GM06990 (cell line): ENCODE data around the gene NLRP6.
A peak's percentile ranks its signal among the peaks of the same experiment; 100 is the strongest.
"Not testable (repeated sequence)": the region's sequence is repeated elsewhere in the genome, so short reads cannot be mapped to it uniquely, and the experiment has no call there.

Experiments used
- DNase-seq: peaks from one replicate; pipeline ENCODE4 v3.0.0-alpha.2; 2011; ENCODE audit not compliant: insufficient read length; ENCODE audit errors: extremely low read depth
- H3K27me3 ChIP-seq: replicated peaks from 2 replicates; pipeline ENCODE4 v1.6.0; 2011; ENCODE audit warnings: low read length; ENCODE audit not compliant: control insufficient read depth, insufficient read depth
- H3K36me3 ChIP-seq: 2 replicates; pipeline ENCODE4 v1.5.1; 2011; ENCODE audit warnings: low read length; ENCODE audit not compliant: control insufficient read depth, insufficient read depth
- H3K4me3 ChIP-seq: replicated peaks from 2 replicates; pipeline ENCODE4 v1.5.1; 2011; ENCODE audit warnings: low read depth, mild to moderate bottlenecking, control low read depth, low read length
- TF ChIP-seq, protein P1 (sequence below): IDR thresholded peaks from 2 replicates; pipeline ENCODE4 v1.5.1; 2011; ENCODE audit warnings: low read length, control low read depth, mild to moderate bottlenecking, inconsistent platforms; ENCODE audit not compliant: insufficient read depth, poor library complexity, severe bottlenecking

The NLRP6 gene

DNA sequence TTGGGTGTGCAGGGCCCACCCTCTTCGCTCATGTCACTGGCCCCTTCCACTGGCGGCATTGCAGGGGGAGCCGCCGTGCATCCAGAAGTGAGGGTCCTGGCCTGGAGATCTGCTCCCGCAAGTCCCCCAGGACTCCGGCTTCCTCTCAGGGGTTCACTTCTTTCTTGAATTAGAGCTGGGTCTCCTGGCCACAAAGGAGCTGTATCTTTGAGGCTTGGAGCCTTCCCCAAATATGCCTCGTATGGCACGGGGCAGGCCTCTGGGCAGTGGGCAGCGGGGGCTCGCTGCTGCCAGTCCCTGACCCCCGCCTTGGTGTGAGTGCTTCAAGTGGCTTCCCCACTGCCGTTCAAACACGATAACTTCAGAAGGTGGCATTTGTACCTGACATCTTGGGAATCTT is 49.8 kb downstream of the NLRP6 start:
- H3K27me3 ChIP-seq: no peaks in the 10 kb centered on the region
- DNase-seq: no peak
- TF ChIP-seq, protein P1, sequence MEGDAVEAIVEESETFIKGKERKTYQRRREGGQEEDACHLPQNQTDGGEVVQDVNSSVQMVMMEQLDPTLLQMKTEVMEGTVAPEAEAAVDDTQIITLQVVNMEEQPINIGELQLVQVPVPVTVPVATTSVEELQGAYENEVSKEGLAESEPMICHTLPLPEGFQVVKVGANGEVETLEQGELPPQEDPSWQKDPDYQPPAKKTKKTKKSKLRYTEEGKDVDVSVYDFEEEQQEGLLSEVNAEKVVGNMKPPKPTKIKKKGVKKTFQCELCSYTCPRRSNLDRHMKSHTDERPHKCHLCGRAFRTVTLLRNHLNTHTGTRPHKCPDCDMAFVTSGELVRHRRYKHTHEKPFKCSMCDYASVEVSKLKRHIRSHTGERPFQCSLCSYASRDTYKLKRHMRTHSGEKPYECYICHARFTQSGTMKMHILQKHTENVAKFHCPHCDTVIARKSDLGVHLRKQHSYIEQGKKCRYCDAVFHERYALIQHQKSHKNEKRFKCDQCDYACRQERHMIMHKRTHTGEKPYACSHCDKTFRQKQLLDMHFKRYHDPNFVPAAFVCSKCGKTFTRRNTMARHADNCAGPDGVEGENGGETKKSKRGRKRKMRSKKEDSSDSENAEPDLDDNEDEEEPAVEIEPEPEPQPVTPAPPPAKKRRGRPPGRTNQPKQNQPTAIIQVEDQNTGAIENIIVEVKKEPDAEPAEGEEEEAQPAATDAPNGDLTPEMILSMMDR: no peak
- no peaks in the 10 kb centered on the region for H3K36me3 ChIP-seq
- no peak overlapping the region for H3K4me3 ChIP-seq

DNA sequence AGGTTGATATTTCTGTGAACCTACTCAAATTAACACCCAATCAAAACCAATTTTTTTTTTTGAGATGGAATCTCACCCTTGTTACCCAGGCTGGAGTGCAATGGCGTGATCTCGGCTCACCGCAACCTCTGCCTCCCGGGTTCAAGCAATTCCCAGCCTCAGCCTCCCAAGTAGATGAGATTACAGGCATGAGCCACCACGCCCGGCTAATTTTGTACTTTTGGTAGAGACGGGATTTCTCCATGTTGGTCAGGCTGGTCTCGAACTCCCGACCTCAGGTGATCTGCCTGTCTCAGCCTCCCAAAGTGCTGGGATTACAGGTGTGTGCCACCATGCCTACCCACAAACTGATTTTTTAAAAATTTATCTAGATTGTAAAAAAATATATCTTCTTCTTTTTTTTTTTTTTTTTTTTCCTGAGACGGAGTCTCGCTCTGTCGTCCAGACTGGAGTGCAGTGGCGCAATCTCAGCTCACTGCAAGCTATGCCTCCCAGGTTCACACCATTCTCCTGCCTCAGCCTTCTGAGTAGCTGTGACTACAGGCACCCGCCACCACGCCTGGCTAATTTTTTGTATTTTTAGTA is 50.4 kb downstream of the NLRP6 start:
- DNase-seq, H3K4me3 ChIP-seq, H3K36me3 ChIP-seq, H3K27me3 ChIP-seq: not testable (repeated sequence)

DNA sequence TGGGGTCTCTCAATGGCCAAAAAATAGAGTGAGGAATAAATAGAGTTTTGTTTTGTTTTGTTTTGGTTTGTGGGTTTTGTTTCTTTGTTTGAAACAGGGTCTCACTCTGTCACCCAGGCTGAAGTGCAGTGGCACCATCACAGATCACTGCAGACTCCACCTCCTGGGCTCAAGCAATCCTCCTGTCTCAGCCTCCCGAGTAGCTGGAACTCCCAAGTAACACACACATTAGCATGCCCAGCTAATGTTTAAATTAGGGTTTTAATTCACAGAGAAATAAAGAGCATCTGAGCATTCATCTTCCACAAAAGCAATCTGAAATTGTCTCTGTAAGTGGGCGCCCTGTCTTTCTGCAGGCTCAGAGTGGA is 51.7 kb downstream of the NLRP6 start:
- no peak for DNase-seq
- Histone ChIP-seq H3K36me3 (no peaks in the 10 kb centered on the region), H3K4me3 (no peak overlapping the region), H3K27me3 (no peaks in the 10 kb centered on the region)
- TF ChIP-seq, protein P1: no peak

DNA sequence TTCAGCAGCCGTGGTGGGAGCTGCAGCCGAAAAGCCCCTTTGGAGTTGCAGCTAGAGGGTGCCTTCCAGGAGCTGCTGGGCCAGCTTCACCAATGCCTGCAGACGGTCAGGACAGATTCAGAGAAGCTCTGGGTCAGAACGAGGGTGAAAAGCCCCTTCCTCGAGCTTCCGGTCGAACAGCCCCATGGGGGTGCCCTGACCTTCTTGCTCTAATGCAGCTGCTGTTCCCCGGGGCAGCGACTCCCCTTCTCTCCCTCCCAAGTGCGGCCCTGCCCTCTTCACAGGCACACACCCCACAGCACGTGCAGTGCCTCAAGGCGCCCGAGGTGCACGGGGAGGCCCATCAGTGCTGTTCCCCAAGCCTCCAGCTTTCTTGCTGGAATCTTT is 52.1 kb downstream of the NLRP6 start:
- TF ChIP-seq, protein P1: no peak
- H3K4me3 ChIP-seq: no peak overlapping the region
- no peaks in the 10 kb centered on the region for H3K36me3 ChIP-seq
- H3K27me3 ChIP-seq: no peaks in the 10 kb centered on the region
- peak; percentile 57 for DNase-seq

DNA sequence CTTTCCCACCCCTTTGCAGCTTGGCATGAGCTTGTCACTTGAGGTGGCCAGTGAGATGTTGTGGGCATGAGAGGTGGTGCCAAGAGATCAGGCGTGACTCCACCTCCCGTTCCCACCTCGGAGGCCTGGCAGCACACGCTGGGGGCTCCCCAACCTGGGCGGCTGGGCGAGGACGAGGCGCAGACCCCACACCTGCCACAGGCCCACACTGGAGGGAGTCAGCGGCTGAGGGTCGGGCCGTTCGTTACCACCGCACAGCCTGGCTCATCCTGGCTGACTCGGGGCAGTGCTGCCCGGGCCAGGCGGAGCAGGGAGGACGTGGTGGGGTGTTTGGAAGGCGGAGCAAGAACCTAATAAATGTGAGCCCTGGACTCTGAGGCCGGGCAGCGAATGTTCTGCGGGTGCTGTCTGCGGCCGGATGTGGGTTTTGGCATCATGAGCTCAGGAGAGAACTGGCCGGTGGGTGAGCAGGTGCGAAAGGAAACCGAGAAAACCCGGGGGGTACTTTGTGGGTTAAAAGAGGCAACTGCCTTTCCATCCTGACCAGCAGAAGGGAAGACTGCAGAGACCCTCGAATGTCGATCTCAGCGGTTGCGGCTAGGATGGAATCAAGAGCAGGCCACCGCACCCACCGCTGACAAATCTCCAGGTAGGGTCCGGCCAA is 52.6 kb downstream of the NLRP6 start:
- DNase-seq: peak; percentile 81
- Histone ChIP-seq H3K27me3 (no peaks in the 10 kb centered on the region), H3K4me3 (no peak overlapping the region), H3K36me3 (no peaks in the 10 kb centered on the region)
- TF ChIP-seq, protein P1: no peak

DNA sequence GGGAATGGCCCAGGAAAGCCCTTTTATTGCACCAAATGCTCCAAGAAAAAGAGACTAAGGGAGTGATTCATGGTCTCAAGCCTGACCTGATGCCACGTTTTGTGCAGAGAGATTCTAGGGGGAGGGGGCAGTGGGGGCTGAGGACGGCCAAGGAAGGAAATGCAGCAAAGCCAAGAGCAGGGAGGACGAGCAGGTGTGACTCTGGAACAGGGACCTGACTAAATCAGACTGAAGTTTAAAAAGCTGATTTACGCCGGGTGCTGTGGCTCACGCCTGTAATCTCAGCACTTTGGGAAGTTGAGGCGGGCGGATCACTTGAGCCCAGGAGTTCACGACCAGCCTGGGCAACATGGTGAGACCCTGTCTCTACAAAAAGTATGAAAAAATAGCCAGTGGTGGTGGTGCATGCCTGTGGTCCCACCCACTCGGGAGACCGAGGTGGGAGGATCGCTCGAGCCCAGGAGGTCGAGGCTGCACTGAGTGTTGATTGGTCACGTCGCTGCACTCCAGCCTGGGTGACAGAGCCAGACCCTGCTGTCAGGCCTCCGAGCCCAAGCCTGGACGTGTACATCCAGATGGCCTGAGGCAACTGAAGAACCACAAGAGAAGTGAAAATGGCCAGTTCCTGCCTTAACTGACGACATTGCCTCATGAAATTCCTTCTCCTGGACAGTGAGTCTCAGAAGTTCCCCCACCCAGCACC is 53.3 kb downstream of the NLRP6 start:
- Histone ChIP-seq H3K27me3 (no peaks in the 10 kb centered on the region), H3K36me3 (no peaks in the 10 kb centered on the region), H3K4me3 (no peak overlapping the region)
- DNase-seq: no peak
- TF ChIP-seq, protein P1: no peak
